Lower leg skin (tissue), 4 donors: Measurements from ENCODE around the gene COL2A1. TPM values are rescaled to one million over a fixed set of nuclear protein-coding genes. Genes with fewer than 3 reads are reported as not detected.

Experiments used
- DNase-seq, 2 donors: peaks; one replicate each; pipeline ENCODE4 v3.0.0-alpha.2; 2019; ENCODE audit warnings: low spot score in 2 of 2
- H3K4me3 ChIP-seq: fragments of 200-600 bp; sonication (generic); 2 replicates; pipeline ENCODE4 v1.5.1; 2017; ENCODE audit warnings: mild to moderate bottlenecking, low read depth; ENCODE audit not compliant: poor library complexity, severe bottlenecking
- POLR2A ChIP-seq, 2 donors: fragments of 450-650 bp; IDR thresholded peaks; one replicate each; pipeline ENCODE4 v1.6.1; 2016 to 2017; ENCODE audit warnings: antibody characterized with exemption in 2 of 2, mild to moderate bottlenecking in 1 of 2, moderate library complexity in 1 of 2
- WGBS, 2 donors: methylation state at CpG; one replicate each; pipeline ENCODE4 v1.1.5; 2018; 5-methylcytosine and 5-hydroxymethylcytosine counted together
- intact Hi-C: fragments of 100-400 bp; cut with DNase I; formaldehyde crosslinking; loops from one replicate; pipeline ENCODE4 v1.15.0; 2023; ENCODE audit warnings: low total_unique reads
- total RNA-seq, 4 donors: library from RNA; depleted of rRNA; stranded (reverse); fragments of >200 nt; gene quantifications; one replicate each; pipeline ENCODE4 v1.1.0, GENCODE V29; 2016
- TF ChIP-seq, protein P1 (sequence below), 3 donors: fragments of 450-650 bp; IDR thresholded peaks; one replicate each; pipeline ENCODE4 v1.5.1; 2016; ENCODE audit warnings: antibody characterized with exemption in 3 of 3, mild to moderate bottlenecking in 3 of 3, moderate library complexity in 2 of 3

COL2A1 gene
- total RNA-seq, 4 donors from 2014 or later = 0.07 to 0.26 TPM; not detected in 2

DNA sequence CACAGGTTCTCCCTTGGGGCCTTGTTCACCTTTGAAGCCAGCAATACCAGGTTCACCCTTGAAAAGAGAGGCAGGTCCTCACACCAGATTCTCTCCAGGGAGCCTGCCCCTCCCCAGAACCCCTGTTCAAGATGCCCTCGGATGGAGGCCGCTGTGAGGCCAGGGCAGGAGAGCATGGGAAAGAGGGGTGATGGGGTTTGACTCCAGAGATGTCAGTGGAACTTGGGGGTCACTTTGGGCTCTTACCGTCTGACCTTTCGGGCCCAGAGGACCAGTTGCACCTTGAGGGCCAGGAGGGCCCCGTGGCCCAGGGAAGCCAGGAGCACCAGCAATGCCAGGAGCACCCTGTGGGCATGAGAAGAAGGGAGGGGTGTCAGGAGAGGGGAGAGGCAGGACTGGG lies 17.4 kb downstream of the COL2A1 start:
- DNase-seq = no peak
- 91 to 98% methylated on average over 5 of the region's 5 CpGs for WGBS, 2 donors
- H3K4me3 ChIP-seq = no peak overlapping the region
- intact Hi-C loops = no loop called here
- no peak for TF ChIP-seq POLR2A (IDR thresholded peaks at IDR 0.05)
- TF ChIP-seq, protein P1, sequence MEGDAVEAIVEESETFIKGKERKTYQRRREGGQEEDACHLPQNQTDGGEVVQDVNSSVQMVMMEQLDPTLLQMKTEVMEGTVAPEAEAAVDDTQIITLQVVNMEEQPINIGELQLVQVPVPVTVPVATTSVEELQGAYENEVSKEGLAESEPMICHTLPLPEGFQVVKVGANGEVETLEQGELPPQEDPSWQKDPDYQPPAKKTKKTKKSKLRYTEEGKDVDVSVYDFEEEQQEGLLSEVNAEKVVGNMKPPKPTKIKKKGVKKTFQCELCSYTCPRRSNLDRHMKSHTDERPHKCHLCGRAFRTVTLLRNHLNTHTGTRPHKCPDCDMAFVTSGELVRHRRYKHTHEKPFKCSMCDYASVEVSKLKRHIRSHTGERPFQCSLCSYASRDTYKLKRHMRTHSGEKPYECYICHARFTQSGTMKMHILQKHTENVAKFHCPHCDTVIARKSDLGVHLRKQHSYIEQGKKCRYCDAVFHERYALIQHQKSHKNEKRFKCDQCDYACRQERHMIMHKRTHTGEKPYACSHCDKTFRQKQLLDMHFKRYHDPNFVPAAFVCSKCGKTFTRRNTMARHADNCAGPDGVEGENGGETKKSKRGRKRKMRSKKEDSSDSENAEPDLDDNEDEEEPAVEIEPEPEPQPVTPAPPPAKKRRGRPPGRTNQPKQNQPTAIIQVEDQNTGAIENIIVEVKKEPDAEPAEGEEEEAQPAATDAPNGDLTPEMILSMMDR (IDR thresholded peaks at IDR 0.05) = no peak

DNA sequence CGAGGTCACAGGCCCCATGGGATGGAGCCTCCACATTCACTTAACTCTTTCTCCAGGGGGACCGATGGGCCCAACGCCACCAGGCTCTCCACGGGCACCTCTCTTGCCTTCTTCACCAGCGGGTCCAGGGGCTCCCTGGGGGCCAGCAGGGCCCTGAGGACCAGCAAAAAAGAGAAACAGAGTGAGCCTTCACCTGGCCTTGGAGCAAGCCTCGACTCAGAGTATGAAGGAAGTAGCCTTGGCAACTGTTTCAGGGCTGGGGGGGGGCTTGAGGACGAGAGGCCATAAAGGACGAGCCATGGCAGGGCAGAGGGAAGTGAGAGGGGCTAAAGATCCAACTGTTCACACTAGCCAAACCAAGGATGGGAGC lies 18.0 kb downstream of the COL2A1 start:
- WGBS, 2 donors = 85 to 88% methylated on average over 8 of the region's 8 CpGs
- intact Hi-C loops = no loop called here
- H3K4me3 ChIP-seq = no peak overlapping the region
- no peak for DNase-seq
- TF ChIP-seq, protein P1 (IDR thresholded peaks at IDR 0.05) = no peak
- no peak for TF ChIP-seq POLR2A (IDR thresholded peaks at IDR 0.05)

DNA sequence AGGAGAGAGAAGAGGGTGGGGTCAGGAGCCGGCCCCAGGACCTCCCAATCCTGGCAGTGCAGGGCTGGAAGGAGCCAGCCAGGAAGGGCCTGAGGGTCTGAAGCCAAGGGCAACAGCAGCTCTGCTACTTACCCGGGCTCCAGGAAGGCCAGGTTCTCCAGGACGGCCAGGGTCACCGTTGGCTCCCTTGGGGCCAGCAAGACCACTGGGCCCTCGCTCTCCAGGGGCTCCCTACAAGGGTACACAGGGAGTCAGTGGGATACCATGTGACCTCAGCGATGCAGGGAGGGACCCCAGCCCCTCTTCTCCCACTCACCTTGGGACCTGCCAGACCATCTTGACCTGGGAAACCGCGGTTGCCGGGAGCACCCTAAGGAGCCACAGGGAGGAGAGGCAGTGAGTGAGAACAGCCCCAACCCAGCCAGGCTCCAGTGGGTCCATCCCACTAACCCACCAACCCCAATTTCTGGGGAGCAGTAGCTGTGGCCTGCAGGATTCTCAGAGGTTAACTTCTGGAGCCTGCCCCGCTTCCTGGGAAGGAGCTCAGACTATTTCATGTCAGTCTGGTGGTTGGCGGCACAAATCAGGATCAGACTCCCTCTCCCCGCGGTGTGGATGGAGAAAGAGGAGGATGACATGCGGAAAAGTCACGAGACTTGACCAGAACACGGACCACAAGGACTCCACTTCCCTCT lies 18.5 kb downstream of the COL2A1 start:
- no peak for DNase-seq
- intact Hi-C loops = no loop called here

DNA sequence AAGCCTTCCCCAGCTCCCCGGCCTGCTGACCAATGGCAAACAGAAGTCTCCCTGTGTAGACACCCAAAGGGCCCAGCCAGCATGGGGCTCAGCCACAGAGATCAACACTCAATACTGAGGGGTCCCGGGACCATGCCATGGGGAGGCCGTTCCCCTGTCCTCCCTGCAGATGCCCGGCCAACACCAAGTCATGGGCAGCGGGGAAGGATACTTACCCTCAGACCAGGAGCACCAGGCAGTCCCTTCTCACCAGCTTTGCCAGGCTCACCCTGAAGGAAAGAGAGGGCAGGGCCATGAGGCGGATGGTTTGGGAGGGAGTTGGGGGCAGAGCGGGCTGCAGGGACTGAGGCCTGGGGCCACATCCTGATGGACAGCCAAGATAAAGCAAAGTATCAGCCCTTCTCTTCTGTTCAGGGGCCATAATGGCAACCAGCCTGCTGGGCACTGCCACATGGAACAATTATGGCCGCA lies 19.9 kb downstream of the COL2A1 start:
- no peak overlapping the region for H3K4me3 ChIP-seq
- WGBS, 2 donors = 94 to 95% methylated on average over 8 of the region's 8 CpGs
- TF ChIP-seq, protein P1 (IDR thresholded peaks at IDR 0.05) = no peak
- TF ChIP-seq POLR2A (IDR thresholded peaks at IDR 0.05) = no peak
- DNase-seq = no peak
- intact Hi-C loops = no loop called here

More for the DNA sequence above, 18.5 kb downstream of the COL2A1 start:
- TF ChIP-seq POLR2A (IDR thresholded peaks at IDR 0.05) = no peak
- TF ChIP-seq, protein P1 (IDR thresholded peaks at IDR 0.05) = no peak
- 92 to 97% methylated on average over 13 to 14 of the region's 16 CpGs for WGBS, 2 donors
- H3K4me3 ChIP-seq = no peak overlapping the region

DNA sequence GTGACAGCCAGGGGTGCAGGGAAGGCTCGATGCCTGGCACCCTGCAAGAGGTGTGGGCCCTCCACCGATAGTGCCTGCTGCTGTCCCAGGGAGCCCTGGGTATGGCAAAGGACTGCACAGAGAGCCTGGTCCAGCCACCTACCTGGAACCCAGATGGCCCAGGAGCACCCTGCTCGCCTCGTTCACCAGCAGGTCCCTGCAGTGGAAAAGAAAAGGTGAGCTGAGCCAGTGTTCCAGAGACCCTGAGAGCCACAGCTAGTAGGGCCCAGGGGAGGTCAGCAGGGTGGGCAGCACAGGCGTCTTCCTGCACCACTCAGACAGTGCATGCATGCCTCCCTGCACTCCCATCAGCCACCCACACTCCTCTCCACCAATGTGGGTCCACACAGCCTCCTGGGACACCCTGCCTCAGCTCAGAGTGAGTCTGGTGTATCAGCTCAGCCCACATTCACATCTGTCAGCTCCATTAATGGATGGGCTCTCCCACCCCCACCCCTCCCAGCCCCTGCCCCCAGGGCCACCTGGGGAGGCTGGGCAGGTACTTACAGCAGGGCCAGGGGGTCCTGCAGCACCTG lies 20.6 kb downstream of the COL2A1 start:
- no peak for DNase-seq
- WGBS, 2 donors = 79 to 92% methylated on average over 5 of the region's 5 CpGs
- intact Hi-C loops = no loop called here

More for the DNA sequence above, 20.6 kb downstream of the COL2A1 start:
- H3K4me3 ChIP-seq = no peak overlapping the region
- TF ChIP-seq, protein P1 (IDR thresholded peaks at IDR 0.05) = no peak
- TF ChIP-seq POLR2A (IDR thresholded peaks at IDR 0.05) = no peak
